ENCODE results near the gene CGB8. TPM values are rescaled to one million over a fixed set of nuclear protein-coding genes. Genes with fewer than 3 reads are reported as not detected.

Gene CGB8
- total RNA-seq, 1 donor from 2014 or later: not detected

DNA sequence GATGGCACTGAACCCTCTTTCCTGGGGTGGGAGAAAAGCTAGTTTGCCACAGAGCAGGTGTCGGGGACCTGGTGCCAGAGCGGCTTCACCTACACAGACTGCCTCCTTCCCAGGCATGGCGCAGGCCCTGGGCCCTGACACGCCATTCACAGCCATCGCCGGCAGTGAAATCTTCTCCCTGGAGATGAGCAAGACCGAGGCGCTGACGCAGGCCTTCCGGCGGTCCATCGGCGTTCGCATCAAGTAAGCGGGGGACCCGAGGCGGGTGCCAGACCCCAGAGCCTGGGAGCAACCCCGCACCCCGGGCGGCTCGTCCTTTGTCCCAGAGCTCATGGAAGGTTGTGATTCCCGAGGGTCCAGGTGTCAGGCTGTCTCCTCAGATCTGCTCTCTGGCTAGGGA lies 42.0 kb downstream of the CGB8 start:
- no peak for DNase-seq (ENCODE audit: low spot score)

DNA sequence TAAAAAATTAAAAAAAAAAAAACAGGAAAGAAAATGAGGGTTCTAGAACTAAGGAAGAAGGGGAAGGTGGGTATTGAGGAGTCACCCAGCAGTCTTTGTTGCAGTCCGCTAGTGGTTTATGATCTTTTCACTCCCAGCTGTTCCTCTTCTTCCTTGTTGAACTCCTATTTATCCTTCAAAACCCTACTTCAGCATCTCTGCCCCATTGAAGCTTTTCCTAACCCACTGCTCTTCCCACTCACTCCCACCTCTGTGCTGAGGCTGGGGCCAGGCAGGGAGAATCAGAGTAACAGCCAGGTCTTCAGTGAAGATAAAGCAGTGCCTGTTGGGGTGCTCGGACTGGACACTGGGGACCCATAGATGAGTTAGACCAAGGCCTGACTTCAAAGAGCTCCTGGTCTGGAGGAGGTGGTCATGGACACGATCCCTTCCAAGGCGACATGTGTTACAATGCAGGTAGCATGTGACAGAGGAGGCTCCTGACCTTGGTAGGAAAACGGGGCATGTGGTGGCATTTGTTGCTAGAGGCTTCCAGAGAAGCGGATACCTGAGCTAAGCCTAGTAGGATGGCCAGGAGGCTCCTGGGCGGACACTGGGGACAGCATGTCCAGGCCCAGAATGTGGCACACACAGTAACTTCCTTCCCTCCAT lies 43.8 kb downstream of the CGB8 start:
- no peak for DNase-seq (ENCODE audit: low spot score)

- no peak for DNase-seq (ENCODE audit: low spot score)
Observed at GRCh38 chr19:49004133-49004532, 44.8 kb downstream of the CGB8 start.

- DNase-seq (ENCODE audit: low spot score): no peak
Observed at GRCh38 chr19:48999481-49000325, 49.2 kb downstream of the CGB8 start.

DNA sequence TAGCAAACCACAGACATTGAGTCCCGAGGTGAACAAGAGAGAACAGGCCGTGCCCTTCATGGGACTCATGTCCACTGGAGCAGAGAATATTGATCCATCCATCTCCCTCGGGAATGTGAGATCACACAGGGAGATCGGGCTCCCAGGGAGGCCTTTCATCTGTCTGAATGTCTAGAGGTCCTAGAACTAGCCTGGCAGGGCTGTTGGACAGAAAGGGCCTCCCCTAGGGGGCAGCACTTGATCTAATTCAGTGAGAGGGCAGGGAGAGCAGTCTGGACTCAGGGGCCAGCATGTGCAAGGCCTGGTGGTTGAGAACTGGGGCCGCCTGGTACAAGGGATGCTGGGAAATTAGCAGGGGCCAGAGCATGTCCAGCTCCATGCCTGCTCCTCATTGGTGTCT lies 50.9 kb downstream of the CGB8 start:
- no peak for DNase-seq (ENCODE audit: low spot score)

Other genes starting within 250 kb of the CGB8 start
- gene BCAT2, start 238.1 kb downstream of the CGB8 start, total RNA-seq: 56.3 TPM
- gene HSD17B14, start 212.6 kb downstream of the CGB8 start, total RNA-seq: 10.6 TPM
- gene PLEKHA4, start 180.5 kb downstream of the CGB8 start, total RNA-seq: 18.9 TPM
- 42.7 TPM for gene PPP1R15A, start 176.7 kb downstream of the CGB8 start, total RNA-seq
- 0.75 TPM for gene TULP2, start 150.4 kb downstream of the CGB8 start, total RNA-seq
- gene NUCB1, start 148.8 kb downstream of the CGB8 start, total RNA-seq: 292 TPM
- gene DHDH, start 115.4 kb downstream of the CGB8 start, total RNA-seq: 1.9 TPM
- gene BAX, start 94.2 kb downstream of the CGB8 start, total RNA-seq: 110 TPM
- 4,398 TPM for gene FTL, start 83.8 kb downstream of the CGB8 start, total RNA-seq
- 41.3 TPM for gene GYS1, start 55.8 kb downstream of the CGB8 start, total RNA-seq
- gene RUVBL2, start 55.2 kb downstream of the CGB8 start, total RNA-seq: 60.3 TPM
- gene LHB, start 32.0 kb downstream of the CGB8 start, total RNA-seq: not detected
- gene CGB3, start 24.8 kb downstream of the CGB8 start, total RNA-seq: not detected
- not detected for gene CGB2, start 17.2 kb downstream of the CGB8 start, total RNA-seq
- gene CGB1, start 12.2 kb downstream of the CGB8 start, total RNA-seq: not detected
- not detected for gene CGB5, start 5.3 kb downstream of the CGB8 start, total RNA-seq
- 0.14 TPM for gene CGB7, start 8.6 kb upstream of the CGB8 start, total RNA-seq
- gene NTF4, start 15.7 kb upstream of the CGB8 start, total RNA-seq: 0.26 TPM
- not detected for gene KCNA7, start 23.6 kb upstream of the CGB8 start, total RNA-seq
- 300 TPM for gene SNRNP70, start 36.3 kb upstream of the CGB8 start, total RNA-seq
- gene LIN7B, start 65.3 kb upstream of the CGB8 start, total RNA-seq: 6.8 TPM
- gene C19orf73, start 70.0 kb upstream of the CGB8 start, total RNA-seq: 2.7 TPM
- gene PPFIA3, start 70.4 kb upstream of the CGB8 start, total RNA-seq: 9.7 TPM
- gene HRC, start 106.3 kb upstream of the CGB8 start, total RNA-seq: 2.1 TPM
- gene TRPM4, start 108.7 kb upstream of the CGB8 start, total RNA-seq: 145 TPM